UCSD-AML1 (cell line): ENCODE data around the gene CFH.
"Not testable (repeated sequence)": the region's sequence is repeated elsewhere in the genome, so short reads cannot be mapped to it uniquely, and the experiment has no call there.

ENCODE experiments used
- DNase-seq: peaks from one replicate; lab custom pipeline; 2025; ENCODE audit not compliant: unreplicated experiment; lab: John Stamatoyannopoulos, UW

Gene CFH

GRCh38 chr1:196743244-196743643, 91.4 kb downstream of the CFH start:
- not testable (repeated sequence) for DNase-seq

DNA sequence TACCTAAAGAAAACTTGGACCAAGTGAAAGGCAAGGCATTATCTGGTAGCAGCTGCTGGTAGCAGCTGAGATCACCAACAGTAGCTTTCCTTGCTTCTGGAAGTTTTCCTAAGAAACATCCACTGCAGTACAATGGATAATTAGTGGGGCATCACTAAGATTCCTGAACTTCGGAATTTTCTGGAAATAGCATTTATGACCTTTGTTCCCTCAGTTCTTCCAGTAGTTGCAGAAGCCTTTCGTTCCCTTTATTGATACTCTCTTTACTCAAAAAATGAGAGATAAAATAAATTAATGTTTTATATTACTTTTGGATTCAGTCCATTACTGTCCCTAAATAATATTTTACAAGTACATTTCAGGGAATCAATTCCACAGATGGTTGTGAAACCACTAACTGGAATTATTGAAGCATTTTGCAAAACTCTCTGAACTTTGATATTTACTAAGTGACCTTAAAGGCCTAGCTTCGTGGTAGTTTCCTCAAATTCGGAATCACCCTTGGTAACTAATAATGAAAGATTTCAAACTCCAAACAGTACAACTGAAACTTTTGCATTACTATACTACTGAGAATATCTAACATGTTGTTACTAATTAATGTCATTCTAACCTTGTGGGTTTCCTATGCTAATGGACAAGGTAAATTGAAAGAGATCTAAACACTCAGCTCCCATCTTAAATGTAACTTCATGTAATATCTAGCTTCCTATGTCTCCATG, 113.3 kb downstream of the CFH start:
- not testable (repeated sequence) for DNase-seq

DNA sequence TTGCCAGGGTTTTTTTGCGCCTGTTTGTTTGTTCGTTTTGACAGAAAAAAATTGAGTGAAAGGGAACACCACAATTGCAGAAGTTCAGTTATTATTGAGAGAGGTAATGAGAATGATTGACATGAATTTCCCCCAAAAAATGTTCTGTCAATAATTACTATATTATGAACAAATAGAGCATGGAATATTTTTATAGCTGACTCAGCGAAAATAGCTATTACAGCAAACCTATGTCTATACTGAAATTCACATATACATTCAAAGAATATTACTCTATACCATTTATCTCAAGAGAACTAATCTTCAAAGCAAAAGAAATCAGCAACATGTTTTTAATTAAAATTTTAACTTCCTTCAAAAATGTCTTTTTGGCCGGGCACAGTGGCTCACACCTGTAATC, 118.0 kb downstream of the CFH start:
- not testable (repeated sequence) for DNase-seq

DNA sequence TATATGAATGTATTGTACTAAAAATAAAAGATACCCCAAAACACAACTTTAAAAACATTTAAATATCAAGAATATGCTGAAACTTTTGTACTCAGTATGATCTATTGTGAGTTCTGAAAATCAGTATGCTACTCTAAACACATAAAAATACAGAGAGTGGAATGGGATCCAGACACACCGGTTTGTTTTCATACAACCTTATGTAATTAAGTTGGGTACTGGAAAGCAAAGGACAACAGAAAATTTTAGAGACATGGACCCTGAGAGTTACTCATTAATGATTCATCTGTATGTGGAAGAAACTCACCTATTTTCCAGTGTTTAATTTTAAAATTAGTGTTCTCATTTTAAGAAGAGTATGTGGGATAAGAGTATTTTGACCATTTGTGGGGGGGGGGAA, 121.9 kb downstream of the CFH start:
- DNase-seq, result no peak

GRCh38 chr1:196774175-196774574, 122.3 kb downstream of the CFH start:
- DNase-seq, result no peak

DNA sequence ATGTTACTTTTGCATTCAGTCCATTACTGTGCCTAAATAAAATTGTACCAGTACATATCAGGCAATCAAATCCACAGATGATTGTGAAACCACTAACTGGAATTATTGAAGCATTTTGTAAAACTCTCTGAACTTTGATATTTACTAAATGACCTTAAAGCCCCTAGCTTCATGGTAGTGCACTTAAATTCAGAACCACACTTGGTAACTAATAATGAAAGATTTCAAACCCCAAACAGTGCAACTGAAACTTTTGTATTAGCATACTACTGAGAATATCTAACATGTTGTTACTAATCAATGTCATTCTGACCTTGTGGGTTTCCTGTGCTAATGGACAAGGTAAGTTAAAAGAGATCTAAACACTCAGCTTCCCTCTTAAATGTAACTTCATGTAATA, 122.8 kb downstream of the CFH start, which contains the start of gene CFHR3:
TSS of gene CFHR3 (plus strand) at position 238 of the 400 bp plus-strand sequence. CDS start at position 285, 47 bp downstream.
- no peak for DNase-seq

DNA sequence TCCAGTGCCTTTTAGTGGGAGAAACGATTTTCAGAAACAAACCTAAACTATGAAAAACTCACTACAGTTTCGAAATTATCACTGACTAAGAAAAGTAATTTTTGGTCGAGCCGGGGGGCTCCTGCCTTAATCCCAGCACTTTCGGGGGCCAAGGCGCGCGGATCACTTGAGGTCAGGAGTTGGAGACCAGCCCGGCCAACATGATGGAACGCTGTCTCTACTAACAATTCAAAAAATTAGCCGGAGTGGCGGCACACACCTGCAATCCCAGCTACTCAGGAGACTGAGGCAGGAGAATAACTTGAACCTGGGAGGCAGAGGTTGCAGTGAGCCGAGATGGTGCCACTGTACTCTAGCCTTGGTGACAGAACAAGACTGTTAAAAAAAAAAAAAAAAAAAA, 125.8 kb downstream of the CFH start:
- DNase-seq, result no peak

DNA sequence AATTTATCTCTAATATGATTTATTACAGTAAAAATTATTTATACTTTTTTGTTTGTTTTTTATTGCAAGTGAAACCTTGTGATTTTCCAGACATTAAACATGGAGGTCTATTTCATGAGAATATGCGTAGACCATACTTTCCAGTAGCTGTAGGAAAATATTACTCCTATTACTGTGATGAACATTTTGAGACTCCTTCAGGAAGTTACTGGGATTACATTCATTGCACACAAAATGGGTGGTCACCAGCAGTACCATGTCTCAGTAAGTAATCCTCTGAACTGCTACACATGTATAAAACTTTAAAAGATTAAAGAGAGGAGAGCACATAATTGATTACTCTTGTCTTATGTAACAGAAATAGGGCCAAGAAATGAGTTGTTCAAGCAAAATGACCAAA, 127.2 kb downstream of the CFH start:
- no peak for DNase-seq

- not testable (repeated sequence) for DNase-seq
Observed at GRCh38 chr1:196791252-196791651, 139.4 kb downstream of the CFH start.

- not testable (repeated sequence) for DNase-seq
Observed at GRCh38 chr1:196794103-196794502, 142.3 kb downstream of the CFH start.
